MM.1S (cell line): ENCODE results near the gene PPP1R15B.

Source experiments
- DNase-seq: peaks from one replicate; pipeline ENCODE4 v3.0.0-alpha.2; 2015
- H2AFZ ChIP-seq: fragments of 300-600 bp; sonication (generic); 2 replicates; pipeline ENCODE4 v1.6.0; 2016; ENCODE audit warnings: antibody characterized with exemption, low read length
- H3F3A ChIP-seq: fragments of 300-600 bp; sonication (generic); 2 replicates; pipeline ENCODE4 v1.6.1; 2016; ENCODE audit warnings: mild to moderate bottlenecking, antibody characterized with exemption, low read length, moderate library complexity, mixed read lengths; ENCODE audit not compliant: insufficient read depth
- H3K27ac ChIP-seq: fragments of 300-600 bp; sonication (generic); 2 replicates; pipeline ENCODE4 v1.5.1; 2016; ENCODE audit warnings: mild to moderate bottlenecking, low read length
- H3K27me3 ChIP-seq: fragments of 300-600 bp; sonication (generic); replicated peaks from 2 replicates; pipeline ENCODE4 v1.6.0; 2016; ENCODE audit warnings: low read length; ENCODE audit not compliant: insufficient read depth
- H3K36me3 ChIP-seq: fragments of 300-600 bp; sonication (generic); replicated peaks from 2 replicates; pipeline ENCODE4 v1.6.1; 2016; ENCODE audit warnings: mild to moderate bottlenecking, low read length, mixed read lengths; ENCODE audit not compliant: insufficient read depth
- H3K4me1 ChIP-seq: fragments of 300-600 bp; sonication (generic); 2 replicates; pipeline ENCODE4 v1.6.1; 2016; ENCODE audit warnings: low read length, mixed read lengths
- H3K4me2 ChIP-seq: fragments of 300-600 bp; sonication (generic); 2 replicates; pipeline ENCODE4 v1.6.0; 2016; ENCODE audit warnings: low read depth, low read length
- H3K4me3 ChIP-seq: fragments of 300-600 bp; sonication (generic); 2 replicates; pipeline ENCODE4 v1.5.1; 2016; ENCODE audit warnings: low read length, mixed read lengths
- H3K79me2 ChIP-seq: fragments of 300-600 bp; sonication (generic); 2 replicates; pipeline ENCODE4 v1.6.1; 2016; ENCODE audit warnings: mixed run types, low read length, mixed read lengths
- H3K9ac ChIP-seq: fragments of 300-600 bp; sonication (generic); 2 replicates; pipeline ENCODE4 v1.6.1; 2016; ENCODE audit warnings: low read length, mixed read lengths
- H3K9me2 ChIP-seq: fragments of 300-600 bp; sonication (generic); replicated peaks from 2 replicates; pipeline ENCODE4 v1.6.1; 2016; ENCODE audit warnings: mild to moderate bottlenecking, low read length, mixed read lengths; ENCODE audit not compliant: insufficient read depth
- H3K9me3 ChIP-seq: fragments of 300-600 bp; sonication (generic); replicated peaks from 2 replicates; pipeline ENCODE4 v1.6.1; 2016; ENCODE audit warnings: mild to moderate bottlenecking, low read length, mixed read lengths; ENCODE audit not compliant: insufficient read depth
- H4K20me1 ChIP-seq: fragments of 300-600 bp; sonication (generic); 2 replicates; pipeline ENCODE4 v1.6.1; 2016; ENCODE audit warnings: mild to moderate bottlenecking, low read length, moderate library complexity, mixed read lengths; ENCODE audit not compliant: insufficient read depth
- EZH2 ChIP-seq: fragments of 300-600 bp; sonication (generic); optimal IDR thresholded peaks from 2 replicates; pipeline ENCODE3; 2017; ENCODE audit warnings: low read depth, mild to moderate bottlenecking, antibody characterized with exemption, low read length, mixed read lengths
- EZH2phosphoT487 ChIP-seq: fragments of 300-600 bp; sonication (generic); IDR thresholded peaks from 2 replicates; pipeline ENCODE4 v1.6.1; 2018; ENCODE audit warnings: antibody characterized with exemption, low read length
- TF ChIP-seq, protein P1 (sequence below): fragments of 300-600 bp; sonication (generic); IDR thresholded peaks from 2 replicates; pipeline ENCODE4 v1.5.1; 2016; ENCODE audit warnings: antibody characterized with exemption, low read length, mixed read lengths

The PPP1R15B gene

DNA sequence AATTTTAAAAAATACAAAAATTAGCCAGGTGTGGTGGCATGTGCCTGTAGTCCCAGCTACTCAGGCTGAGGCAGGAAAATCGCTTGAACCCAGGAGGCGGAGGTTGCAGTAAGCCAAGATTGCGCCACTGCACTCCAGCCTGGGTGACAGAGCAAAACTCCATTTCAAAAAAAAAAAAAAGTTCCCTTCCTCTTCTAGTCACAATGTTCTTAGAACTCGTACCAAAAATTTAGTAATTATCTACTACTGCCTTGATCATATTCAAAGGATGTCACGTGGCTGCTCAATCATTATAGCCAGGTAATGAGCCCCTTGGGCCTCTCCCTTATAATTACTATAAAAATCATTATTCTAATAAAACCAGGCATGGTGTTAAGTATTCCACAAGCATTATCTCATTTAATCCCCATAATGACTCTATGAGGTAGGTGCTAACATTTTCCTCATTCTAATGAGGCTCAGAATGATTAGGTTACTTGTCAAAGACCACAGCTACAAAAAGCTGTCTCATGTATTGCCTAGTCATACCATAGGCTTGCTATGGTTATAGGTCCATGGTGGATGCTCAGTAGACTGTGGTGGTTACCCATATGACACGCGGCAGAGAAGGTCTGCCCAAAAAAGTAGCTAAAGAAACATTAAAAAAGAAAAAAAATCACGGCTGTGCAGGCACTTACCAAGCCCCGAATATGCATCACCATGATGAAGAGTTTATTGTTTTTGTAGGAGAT is 15.5 kb upstream of the PPP1R15B start:
- no peaks in the 10 kb centered on the region for H3K9me2 ChIP-seq
- no peak for DNase-seq
- H3K4me2 ChIP-seq, result no peak overlapping the region
- no peaks in the 10 kb centered on the region for H3F3A ChIP-seq
- TF ChIP-seq EZH2phosphoT487, result no peak
- TF ChIP-seq EZH2, result no peak
- TF ChIP-seq, protein P1, sequence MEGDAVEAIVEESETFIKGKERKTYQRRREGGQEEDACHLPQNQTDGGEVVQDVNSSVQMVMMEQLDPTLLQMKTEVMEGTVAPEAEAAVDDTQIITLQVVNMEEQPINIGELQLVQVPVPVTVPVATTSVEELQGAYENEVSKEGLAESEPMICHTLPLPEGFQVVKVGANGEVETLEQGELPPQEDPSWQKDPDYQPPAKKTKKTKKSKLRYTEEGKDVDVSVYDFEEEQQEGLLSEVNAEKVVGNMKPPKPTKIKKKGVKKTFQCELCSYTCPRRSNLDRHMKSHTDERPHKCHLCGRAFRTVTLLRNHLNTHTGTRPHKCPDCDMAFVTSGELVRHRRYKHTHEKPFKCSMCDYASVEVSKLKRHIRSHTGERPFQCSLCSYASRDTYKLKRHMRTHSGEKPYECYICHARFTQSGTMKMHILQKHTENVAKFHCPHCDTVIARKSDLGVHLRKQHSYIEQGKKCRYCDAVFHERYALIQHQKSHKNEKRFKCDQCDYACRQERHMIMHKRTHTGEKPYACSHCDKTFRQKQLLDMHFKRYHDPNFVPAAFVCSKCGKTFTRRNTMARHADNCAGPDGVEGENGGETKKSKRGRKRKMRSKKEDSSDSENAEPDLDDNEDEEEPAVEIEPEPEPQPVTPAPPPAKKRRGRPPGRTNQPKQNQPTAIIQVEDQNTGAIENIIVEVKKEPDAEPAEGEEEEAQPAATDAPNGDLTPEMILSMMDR, result no peak
- no peak overlapping the region for H3K27ac ChIP-seq
- no peaks in the 10 kb centered on the region for H3K36me3 ChIP-seq
- H3K4me1 ChIP-seq, result no peaks in the 10 kb centered on the region
- no peaks in the 10 kb centered on the region for H3K79me2 ChIP-seq
- no peak overlapping the region for H2AFZ ChIP-seq
- no peak overlapping the region for H3K9ac ChIP-seq
- H3K27me3 ChIP-seq, result no peaks in the 10 kb centered on the region
- no peak overlapping the region for H3K4me3 ChIP-seq
- H3K9me3 ChIP-seq, result no peaks in the 10 kb centered on the region
- no peaks in the 10 kb centered on the region for H4K20me1 ChIP-seq

DNA sequence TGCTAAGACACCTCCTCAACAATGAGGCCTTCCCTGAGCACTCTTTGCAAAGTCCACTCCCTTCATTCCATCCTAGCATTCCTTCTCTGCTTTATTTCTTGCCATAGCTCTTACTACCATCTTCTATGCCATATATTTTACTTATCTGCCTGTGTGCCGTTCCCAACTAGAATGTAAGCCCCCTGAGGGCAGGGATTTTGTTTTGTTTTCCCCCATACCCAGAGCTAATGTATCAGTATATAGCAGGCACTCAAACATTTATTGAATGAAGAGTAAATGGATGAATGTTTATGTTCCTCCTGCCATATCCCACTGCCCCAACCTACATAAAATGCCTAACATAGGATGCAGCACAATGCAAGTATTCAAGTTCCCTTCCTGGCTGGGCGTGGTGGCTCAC is 14.9 kb upstream of the PPP1R15B start:
- H3K9me2 ChIP-seq, result no peaks in the 10 kb centered on the region
- H3K4me3 ChIP-seq, result no peak overlapping the region
- DNase-seq, result no peak
- no peaks in the 10 kb centered on the region for H3K4me1 ChIP-seq
- H3K79me2 ChIP-seq, result no peaks in the 10 kb centered on the region
- H3K27ac ChIP-seq, result no peak overlapping the region
- H3K9ac ChIP-seq, result no peak overlapping the region
- H4K20me1 ChIP-seq, result no peaks in the 10 kb centered on the region
- H3F3A ChIP-seq, result no peaks in the 10 kb centered on the region
- no peak overlapping the region for H3K4me2 ChIP-seq
- H3K36me3 ChIP-seq, result no peaks in the 10 kb centered on the region
- H2AFZ ChIP-seq, result no peak overlapping the region
- H3K9me3 ChIP-seq, result no peaks in the 10 kb centered on the region
- TF ChIP-seq EZH2phosphoT487 (no peak), EZH2 (no peak)
- TF ChIP-seq, protein P1, result no peak
- no peaks in the 10 kb centered on the region for H3K27me3 ChIP-seq

DNA sequence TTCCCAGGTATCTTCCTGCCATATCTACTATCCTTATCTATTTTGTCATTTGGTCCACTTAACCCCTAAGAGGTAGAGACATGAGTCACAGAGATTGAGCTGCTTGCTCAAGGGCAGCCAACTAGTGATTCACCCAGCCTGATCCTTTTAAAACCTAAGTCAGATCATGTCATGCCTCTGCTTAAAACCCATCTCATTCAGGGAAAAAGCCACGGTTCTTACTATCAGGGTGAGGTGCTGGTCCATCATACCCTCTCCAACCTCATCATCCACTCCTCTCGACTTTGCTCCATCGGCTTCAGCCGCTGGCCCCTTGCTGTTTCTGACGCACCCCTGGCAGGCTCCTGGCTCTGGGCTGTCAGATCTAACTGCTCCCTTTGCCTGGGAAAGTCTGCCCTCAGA is 14.4 kb upstream of the PPP1R15B start:
- Histone ChIP-seq H3K9me3 (no peaks in the 10 kb centered on the region), H3F3A (no peaks in the 10 kb centered on the region), H3K4me1 (no peaks in the 10 kb centered on the region), H3K27me3 (no peaks in the 10 kb centered on the region), H3K9me2 (no peaks in the 10 kb centered on the region), H4K20me1 (no peaks in the 10 kb centered on the region), H3K27ac (no peak overlapping the region), H3K4me2 (no peak overlapping the region), H3K4me3 (no peak overlapping the region), H3K79me2 (no peaks in the 10 kb centered on the region), H3K36me3 (no peaks in the 10 kb centered on the region), H2AFZ (no peak overlapping the region), H3K9ac (no peak overlapping the region)
- TF ChIP-seq, protein P1, result no peak
- TF ChIP-seq EZH2 (no peak), EZH2phosphoT487 (no peak)
- DNase-seq, result no peak
